Measurements from ENCODE around the gene WDR48.
"Not testable (repeated sequence)": the region's sequence is repeated elsewhere in the genome, so short reads cannot be mapped to it uniquely, and the experiment has no call there.

WDR48 gene

DNA sequence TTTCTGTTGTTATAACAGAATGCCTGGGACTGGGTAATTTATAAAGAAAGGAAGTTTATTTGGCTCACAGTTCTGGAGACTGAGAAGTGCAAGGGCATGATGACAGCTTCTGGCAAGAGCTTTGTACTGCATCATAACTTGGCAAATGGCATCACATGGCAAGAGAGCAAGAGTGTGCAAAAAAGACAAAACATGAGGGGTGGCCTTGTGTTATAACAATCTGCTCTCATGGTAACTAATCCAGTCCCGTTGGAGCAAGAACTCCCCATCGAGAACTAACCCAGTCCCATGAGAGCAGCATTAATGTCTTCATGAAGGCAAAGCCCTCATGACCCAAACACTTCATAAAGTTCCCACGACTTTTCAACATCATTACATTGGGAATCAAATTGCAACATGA is 23.3 kb upstream of the WDR48 start:
- H3K36me3 Mint-ChIP-seq (ENCODE audit: insufficient read depth): no peaks in the 10 kb centered on the region
- no peak overlapping the region for H3K4me3 Mint-ChIP-seq
- no peak for ATAC-seq (replicated peaks)
- DNase-seq: no peak
- no peaks in the 10 kb centered on the region for H3K4me1 Mint-ChIP-seq (ENCODE audit: low read depth in 2 of 2)
- peaks cover 26 to 41% of the 10 kb centered on the region in 2 donors for H3K27me3 Mint-ChIP-seq
- H3K27ac Mint-ChIP-seq: no peak overlapping the region
- H3K9me3 Mint-ChIP-seq: no peaks in the 10 kb centered on the region

- H3K36me3 Mint-ChIP-seq (ENCODE audit: insufficient read depth): no peaks in the 10 kb centered on the region
- ATAC-seq (replicated peaks) (no peak), DNase-seq (no peak)
- H3K4me1 Mint-ChIP-seq (ENCODE audit: low read depth in 2 of 2): no peaks in the 10 kb centered on the region
- H3K27ac Mint-ChIP-seq: no peak overlapping the region
- no peaks in the 10 kb centered on the region for H3K9me3 Mint-ChIP-seq
- H3K4me3 Mint-ChIP-seq: no peak overlapping the region
- peaks cover 31 to 41% of the 10 kb centered on the region in 2 donors for H3K27me3 Mint-ChIP-seq
These were observed 22.3 kb upstream of the WDR48 start for GRCh38 chr3:39029556-39029955.

- Mint-ChIP-seq H3K4me3 (no peak overlapping the region), H3K9me3 (peaks cover 0 to 5% of the 10 kb centered on the region in 2 donors), H3K27ac (no peak overlapping the region), H3K4me1 (ENCODE audit: low read depth in 2 of 2) (no peaks in the 10 kb centered on the region), H3K27me3 (peaks cover 27 to 61% of the 10 kb centered on the region in 2 donors), H3K36me3 (ENCODE audit: insufficient read depth) (no peaks in the 10 kb centered on the region)
- DNase-seq (no peak), ATAC-seq (replicated peaks) (no peak)
These were observed 13.7 kb upstream of the WDR48 start for GRCh38 chr3:39038165-39038564.

DNA sequence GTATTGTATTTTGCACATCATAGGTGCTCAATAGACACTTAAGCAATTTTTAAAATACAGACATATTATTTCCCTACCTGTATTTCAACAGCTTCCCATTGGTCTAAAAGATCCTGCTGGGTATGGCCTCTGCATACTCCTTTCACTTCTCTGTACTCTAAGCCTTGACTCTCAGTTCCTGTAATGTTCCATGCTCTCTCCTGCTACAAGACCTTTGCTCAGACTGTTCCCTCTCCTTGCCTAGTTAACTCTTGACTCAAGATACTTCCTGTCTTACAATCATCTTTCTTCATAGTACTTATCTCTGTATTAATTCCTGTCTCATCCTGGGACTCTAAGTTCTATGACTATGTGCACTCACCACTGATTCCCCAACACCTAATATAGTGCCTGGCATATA is 1.8 kb upstream of the WDR48 start:
- Mint-ChIP-seq H3K27ac (peak overlapping the region in 1 of 2 donors; percentile 8), H3K36me3 (ENCODE audit: insufficient read depth) (peaks cover 19% of the 10 kb centered on the region), H3K9me3 (no peaks in the 10 kb centered on the region), H3K4me1 (ENCODE audit: low read depth in 2 of 2) (peaks cover 25 to 30% of the 10 kb centered on the region in 2 donors), H3K27me3 (no peaks in the 10 kb centered on the region), H3K4me3 (no peak overlapping the region)
- no peak for ATAC-seq (replicated peaks)
- DNase-seq: no peak

DNA sequence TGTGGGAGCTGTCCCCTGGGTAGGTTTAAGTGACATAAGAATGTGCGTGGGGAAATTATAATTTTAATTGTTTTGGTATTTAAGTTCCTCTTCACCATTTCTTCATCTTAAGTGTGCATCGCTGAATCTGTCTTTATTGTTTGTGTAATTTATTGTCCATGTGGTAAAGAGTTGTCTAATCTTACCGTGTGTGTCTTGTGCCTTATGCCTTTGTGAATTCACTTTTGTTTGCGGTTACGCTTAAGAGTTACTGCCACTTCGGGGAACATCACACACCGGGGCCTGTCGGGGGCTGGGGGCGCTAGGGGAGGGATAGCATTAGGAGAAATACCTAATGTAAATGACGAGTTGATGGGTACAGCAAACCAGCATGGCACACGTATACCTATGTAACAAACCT is 767 bp downstream of the WDR48 start:
- Mint-ChIP-seq H3K4me3 (peak overlapping the region; percentile 89 to 97), H3K9me3 (no peaks in the 10 kb centered on the region), H3K27ac (peak overlapping the region; percentile 100), H3K36me3 (ENCODE audit: insufficient read depth) (peaks cover 19% of the 10 kb centered on the region), H3K27me3 (no peaks in the 10 kb centered on the region), H3K4me1 (ENCODE audit: low read depth in 2 of 2) (peaks cover 35 to 47% of the 10 kb centered on the region in 2 donors)
- ATAC-seq (replicated peaks) (no peak), DNase-seq (no peak)

GRCh38 chr3:39053696-39054095 is 1.9 kb downstream of the WDR48 start:
- Mint-ChIP-seq H3K27ac (no peak overlapping the region), H3K4me3 (no peak overlapping the region), H3K36me3 (ENCODE audit: insufficient read depth) (peaks cover 25% of the 10 kb centered on the region), H3K4me1 (ENCODE audit: low read depth in 2 of 2) (peaks cover 43 to 56% of the 10 kb centered on the region in 2 donors), H3K27me3 (no peaks in the 10 kb centered on the region), H3K9me3 (no peaks in the 10 kb centered on the region)
- DNase-seq (no peak), ATAC-seq (replicated peaks) (no peak)

- Mint-ChIP-seq H3K36me3 (ENCODE audit: insufficient read depth) (peaks cover 25% of the 10 kb centered on the region), H3K27me3 (no peaks in the 10 kb centered on the region), H3K27ac (peak overlapping the region in 1 of 2 donors; percentile 6), H3K9me3 (no peaks in the 10 kb centered on the region), H3K4me3 (peak overlapping the region in 1 of 2 donors; percentile 5), H3K4me1 (ENCODE audit: low read depth in 2 of 2) (peaks cover 44 to 70% of the 10 kb centered on the region in 2 donors)
- ATAC-seq (replicated peaks) (no peak), DNase-seq (no peak)
These were observed 4.3 kb downstream of the WDR48 start for GRCh38 chr3:39056151-39056550.

DNA sequence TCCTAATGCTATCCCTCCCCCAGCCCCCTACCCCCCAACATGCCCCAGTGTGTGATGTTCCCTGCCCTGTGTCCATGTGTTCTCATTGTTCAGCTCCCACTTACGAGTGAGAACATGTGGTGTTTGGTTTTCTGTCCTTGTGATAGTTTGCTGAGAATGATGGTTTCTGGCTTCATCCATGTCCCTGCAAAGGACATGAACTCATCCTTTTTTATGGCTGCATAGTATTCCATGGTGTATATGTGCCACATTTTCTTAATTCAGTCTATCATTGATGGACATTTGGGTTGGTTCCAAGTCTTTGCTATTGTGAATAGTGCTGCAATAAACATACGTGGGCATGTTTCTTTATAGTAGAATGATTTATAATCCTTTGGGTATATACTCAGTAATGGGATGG is 9.4 kb downstream of the WDR48 start:
- not testable (repeated sequence) for H3K9me3 Mint-ChIP-seq; DNase-seq; H3K27ac Mint-ChIP-seq; ATAC-seq (replicated peaks); H3K27me3 Mint-ChIP-seq; H3K4me3 Mint-ChIP-seq
- H3K4me1 Mint-ChIP-seq (ENCODE audit: low read depth in 2 of 2): peaks cover 34 to 55% of the 10 kb centered on the region in 2 donors
- H3K36me3 Mint-ChIP-seq (ENCODE audit: insufficient read depth): peaks cover 27% of the 10 kb centered on the region

GRCh38 chr3:39062180-39062579 is 10.4 kb downstream of the WDR48 start:
- DNase-seq (no peak), ATAC-seq (replicated peaks) (no peak)
- no peaks in the 10 kb centered on the region for H3K9me3 Mint-ChIP-seq
- no peak overlapping the region for H3K4me3 Mint-ChIP-seq
- peak overlapping the region in 1 of 2 donors; percentile 27 for H3K27ac Mint-ChIP-seq
- H3K4me1 Mint-ChIP-seq (ENCODE audit: low read depth in 2 of 2): peaks cover 27 to 45% of the 10 kb centered on the region in 2 donors
- H3K27me3 Mint-ChIP-seq: no peaks in the 10 kb centered on the region
- peaks cover 36% of the 10 kb centered on the region for H3K36me3 Mint-ChIP-seq (ENCODE audit: insufficient read depth)

GRCh38 chr3:39063143-39063542 is 11.3 kb downstream of the WDR48 start:
- H3K4me1 Mint-ChIP-seq (ENCODE audit: low read depth in 2 of 2): peaks cover 25 to 41% of the 10 kb centered on the region in 2 donors
- no peak for ATAC-seq (replicated peaks)
- DNase-seq: no peak

GRCh38 chr3:39064646-39065045 is 12.8 kb downstream of the WDR48 start:
- ATAC-seq (replicated peaks): no peak
- Mint-ChIP-seq H3K4me3 (no peak overlapping the region), H3K4me1 (ENCODE audit: low read depth in 2 of 2) (peaks cover 15 to 27% of the 10 kb centered on the region in 2 donors), H3K36me3 (ENCODE audit: insufficient read depth) (peaks cover 46% of the 10 kb centered on the region), H3K27me3 (no peaks in the 10 kb centered on the region), H3K27ac (peak overlapping the region in 1 of 2 donors; percentile 44), H3K9me3 (no peaks in the 10 kb centered on the region)
- DNase-seq: no peak

More at GRCh38 chr3:39063143-39063542, 11.3 kb downstream of the WDR48 start:
- Mint-ChIP-seq H3K9me3 (no peaks in the 10 kb centered on the region), H3K27ac (no peak overlapping the region), H3K27me3 (no peaks in the 10 kb centered on the region), H3K4me3 (no peak overlapping the region), H3K36me3 (ENCODE audit: insufficient read depth) (peaks cover 40% of the 10 kb centered on the region)

DNA sequence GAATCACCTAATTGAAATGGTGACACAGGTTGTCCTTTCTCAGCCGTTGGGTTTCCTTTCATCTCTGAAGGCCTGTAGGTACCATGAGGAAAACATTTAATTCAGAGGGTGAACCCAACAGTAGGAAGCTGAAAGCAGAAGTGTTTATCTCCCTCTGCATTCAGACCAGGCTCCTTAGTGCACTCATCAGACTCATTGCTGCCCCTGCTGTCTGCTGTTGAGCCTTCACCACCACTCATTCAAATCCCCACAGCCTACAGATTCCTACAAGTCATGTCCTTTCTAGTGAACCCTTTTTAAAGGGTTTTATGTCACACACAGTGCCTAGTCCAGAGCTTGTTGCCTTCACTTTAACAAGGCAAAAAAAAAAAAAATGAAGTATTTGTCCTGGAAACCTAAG is 13.4 kb downstream of the WDR48 start:
- peak; percentile 78 for ATAC-seq (replicated peaks)
- Mint-ChIP-seq H3K27me3 (no peaks in the 10 kb centered on the region), H3K4me3 (no peak overlapping the region), H3K4me1 (ENCODE audit: low read depth in 2 of 2) (peaks cover 15 to 23% of the 10 kb centered on the region in 2 donors), H3K27ac (peak overlapping the region in 1 of 2 donors; percentile 44), H3K9me3 (no peaks in the 10 kb centered on the region), H3K36me3 (ENCODE audit: insufficient read depth) (peaks cover 50% of the 10 kb centered on the region)
- DNase-seq: no peak

GRCh38 chr3:39067286-39067685 is 15.5 kb downstream of the WDR48 start:
- DNase-seq (no peak), ATAC-seq (replicated peaks) (no peak)
- Mint-ChIP-seq H3K4me3 (no peak overlapping the region), H3K36me3 (ENCODE audit: insufficient read depth) (peaks cover 71% of the 10 kb centered on the region), H3K27me3 (no peaks in the 10 kb centered on the region), H3K4me1 (ENCODE audit: low read depth in 2 of 2) (peaks cover 5 to 11% of the 10 kb centered on the region in 2 donors), H3K9me3 (no peaks in the 10 kb centered on the region), H3K27ac (peak overlapping the region in 1 of 2 donors; percentile 33)

DNA sequence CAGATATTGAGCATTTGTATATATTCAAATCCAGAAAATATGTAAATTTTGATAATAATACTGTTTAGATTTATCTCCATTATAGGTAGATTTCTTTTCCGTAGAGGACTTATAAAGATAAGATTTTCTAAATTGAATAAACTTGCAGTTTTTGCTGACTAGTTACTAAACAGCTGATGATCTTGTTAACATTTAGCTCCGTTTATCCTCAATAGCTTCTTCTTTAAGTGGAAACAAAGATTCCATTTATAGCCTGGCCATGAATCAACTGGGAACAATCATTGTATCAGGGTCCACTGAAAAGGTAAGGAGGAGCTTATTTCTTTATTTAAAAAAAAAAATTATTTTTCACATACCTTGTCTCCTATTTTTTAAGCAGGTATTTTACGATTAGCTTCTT is 16.7 kb downstream of the WDR48 start:
- Mint-ChIP-seq H3K4me3 (no peak overlapping the region), H3K9me3 (no peaks in the 10 kb centered on the region), H3K27me3 (no peaks in the 10 kb centered on the region), H3K4me1 (ENCODE audit: low read depth in 2 of 2) (peaks cover 4 to 8% of the 10 kb centered on the region in 2 donors), H3K36me3 (ENCODE audit: insufficient read depth) (peaks cover 78% of the 10 kb centered on the region), H3K27ac (no peak overlapping the region)
- ATAC-seq (replicated peaks): no peak
- no peak for DNase-seq

GRCh38 chr3:39075910-39076309 is 24.1 kb downstream of the WDR48 start:
- no peak overlapping the region for H3K4me3 Mint-ChIP-seq
- H3K36me3 Mint-ChIP-seq (ENCODE audit: insufficient read depth): peaks cover 71% of the 10 kb centered on the region
- H3K9me3 Mint-ChIP-seq: no peaks in the 10 kb centered on the region
- peaks cover 2 to 5% of the 10 kb centered on the region in 2 donors for H3K4me1 Mint-ChIP-seq (ENCODE audit: low read depth in 2 of 2)
- ATAC-seq (replicated peaks): no peak
- no peaks in the 10 kb centered on the region for H3K27me3 Mint-ChIP-seq
- DNase-seq: no peak
- H3K27ac Mint-ChIP-seq: no peak overlapping the region
